HepG2 (cell line): Measurements from ENCODE around the gene SEC14L2. TPM values are rescaled to one million over a fixed set of nuclear protein-coding genes. Genes with fewer than 3 reads are reported as not detected.
A peak's percentile ranks its signal among the peaks of the same experiment; 100 is the strongest.

Experiments used
- FOXJ3 ChIP-seq: sonication (generic); formaldehyde crosslinking; IDR thresholded peaks from 2 replicates; pipeline ENCODE4 v1.4.0; 2020; ENCODE audit warnings: missing genetic modification reagents, mild to moderate bottlenecking, borderline replicate concordance
- HDAC1 ChIP-seq: sonication (generic); formaldehyde crosslinking; IDR thresholded peaks from 2 replicates; pipeline ENCODE4 v1.5.1; 2020; ENCODE audit warnings: mild to moderate bottlenecking, missing genetic modification reagents
- NFE2L2 ChIP-seq: fragments of 150-350 bp; IDR thresholded peaks from 2 replicates; pipeline ENCODE4 v1.6.1; 2014; ENCODE audit warnings: low read length
- NR2C2 ChIP-seq: sonication (generic); formaldehyde crosslinking; IDR thresholded peaks from 2 replicates; pipeline ENCODE4 v1.4.0; 2020; ENCODE audit warnings: missing genetic modification reagents, mild to moderate bottlenecking, moderate library complexity, borderline replicate concordance
- NR2F6 ChIP-seq, 2 experiments: IDR thresholded peaks; 2 replicates each; pipeline ENCODE4 v1.6.1; 2016; ENCODE audit warnings: antibody characterized with exemption in 1 of 2, mild to moderate bottlenecking in 1 of 2
- ONECUT2 ChIP-seq: sonication (generic); formaldehyde crosslinking; IDR thresholded peaks from 2 replicates; pipeline ENCODE4 v1.4.0; 2020; ENCODE audit warnings: missing genetic modification reagents
- REST ChIP-seq, 2 experiments: IDR thresholded peaks; 2 replicates each; pipeline ENCODE4 v1.6.1; 2011 to 2012; ENCODE audit warnings: low read length in 2 of 2, borderline replicate concordance in 1 of 2, low read depth in 1 of 2, mild to moderate bottlenecking in 1 of 2, moderate library complexity in 1 of 2
- ZHX2 ChIP-seq, 2 experiments: sonication (generic) in 1 of 2; formaldehyde crosslinking in 1 of 2; IDR thresholded peaks; 2 replicates each; pipeline versions ENCODE4 v1.6.1 to v1.9.0; 2014 to 2022; ENCODE audit warnings: antibody characterized with exemption in 1 of 2, borderline replicate concordance in 1 of 2, inconsistent platforms in 1 of 2, low read depth in 1 of 2, missing genetic modification reagents in 1 of 2
- ZNF232 ChIP-seq: sonication (generic); formaldehyde crosslinking; IDR thresholded peaks from 2 replicates; pipeline ENCODE4 v1.4.0; 2020; ENCODE audit warnings: missing genetic modification reagents, borderline replicate concordance
- ZNF646 ChIP-seq: sonication (generic); formaldehyde crosslinking; IDR thresholded peaks from 2 replicates; pipeline ENCODE4 v1.9.0; 2021; ENCODE audit warnings: mild to moderate bottlenecking, missing genetic modification reagents
- ZNF747 ChIP-seq: sonication (generic); formaldehyde crosslinking; IDR thresholded peaks from 2 replicates; pipeline ENCODE4 v1.8.1; 2023; ENCODE audit warnings: missing genetic modification reagents, mild to moderate bottlenecking, borderline replicate concordance
- polyA plus RNA-seq, 8 experiments: library from polyadenylated mRNA; depleted of rRNA in 3 of 8; stranded (reverse) in 7 of 8; unstranded in 1 of 8; fragments of >200 nt; fragmentation: Illumina TruSeq in 4 of 8; extraction: Trizol in 4 of 8; gene quantifications; 2 replicates each; pipeline versions ENCODE4 v1.2.1 to v1.2.3, GENCODE V29; 2011 to 2016; ENCODE audit warnings: low read depth in 4 of 8, missing spikeins in 1 of 8, mixed read lengths in 1 of 8; ENCODE audit not compliant: insufficient read depth in 1 of 8
- total RNA-seq, 5 experiments: library from RNA; depleted of rRNA; stranded (reverse); fragments of >200 nt; fragmentation: Illumina TruSeq; extraction: Trizol; gene quantifications; 2 replicates each; pipeline ENCODE4 v1.2.3, GENCODE V29; 2016; ENCODE audit warnings: low read depth in 1 of 5

SEC14L2 gene
- total and polyA plus RNA-seq, 2 of the 13 experiments (the other 11 are each of a cell fraction or from before 2014, with no cell fraction given): 4.1 to 5.1 TPM

- TF ChIP-seq NFE2L2: no peak
- no peak for TF ChIP-seq ZNF747 (CRISPR knock-in tag)
- no peak for TF ChIP-seq ZHX2 (IDR thresholded peaks at IDR 0.05; ENCODE audit: low read depth)
- TF ChIP-seq ZHX2 (CRISPR knock-in tag; IDR thresholded peaks at IDR 0.05; ENCODE audit: borderline replicate concordance): no peak
- TF ChIP-seq HDAC1 (CRISPR knock-in tag): no peak
- TF ChIP-seq ONECUT2 (CRISPR knock-in tag): no peak
- 0 out of 2 replicates have a peak, but pooled peaks have one; percentile 6 for TF ChIP-seq FOXJ3 (CRISPR knock-in tag)
- no peak for TF ChIP-seq NR2C2
- peak; percentile 22 for TF ChIP-seq NR2F6 (IDR thresholded peaks at IDR 0.05)
- peak; percentile 12; the same call in 1 of the 2 replicates for TF ChIP-seq NR2F6 (CRISPR knock-in tag; IDR thresholded peaks at IDR 0.05)
- no peak for TF ChIP-seq ZNF646
- no peak for TF ChIP-seq ZNF232 (CRISPR knock-in tag)
- TF ChIP-seq REST (IDR thresholded peaks at IDR 0.05; ENCODE audit: borderline replicate concordance in 1 of 2, low read depth in 1 of 2, low read length in 2 of 2): no peak
Observed at GRCh38 chr22:30422481-30423300, 25.9 kb downstream of the SEC14L2 start (continued).
